Right kidney (tissue), 1 donor: ENCODE results near the gene PHGDH.

Source experiments
- DNase-seq: peaks from one replicate; pipeline ENCODE4 v3.0.0-alpha.2; 2016

The PHGDH gene

DNA sequence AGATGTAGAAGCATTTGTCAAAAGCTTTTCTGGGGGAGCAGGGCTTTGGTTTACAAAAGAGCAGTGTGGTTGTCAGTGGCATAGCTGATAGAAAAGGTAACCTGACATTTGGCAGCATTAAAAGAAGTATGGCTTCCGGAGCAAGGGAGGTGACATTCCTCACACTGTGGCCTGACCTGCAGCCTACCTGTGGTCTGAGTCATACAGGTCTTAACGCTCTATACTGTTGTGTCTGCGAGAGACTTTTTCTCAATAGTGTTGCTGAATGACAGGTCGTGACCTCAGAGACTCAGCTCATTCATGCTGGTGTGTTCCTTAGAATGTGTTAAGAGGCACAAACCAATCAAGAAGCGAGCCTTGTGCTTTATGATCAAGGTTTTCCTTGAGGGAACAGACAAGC is 19.3 kb downstream of the PHGDH start:
- no peak for DNase-seq

DNA sequence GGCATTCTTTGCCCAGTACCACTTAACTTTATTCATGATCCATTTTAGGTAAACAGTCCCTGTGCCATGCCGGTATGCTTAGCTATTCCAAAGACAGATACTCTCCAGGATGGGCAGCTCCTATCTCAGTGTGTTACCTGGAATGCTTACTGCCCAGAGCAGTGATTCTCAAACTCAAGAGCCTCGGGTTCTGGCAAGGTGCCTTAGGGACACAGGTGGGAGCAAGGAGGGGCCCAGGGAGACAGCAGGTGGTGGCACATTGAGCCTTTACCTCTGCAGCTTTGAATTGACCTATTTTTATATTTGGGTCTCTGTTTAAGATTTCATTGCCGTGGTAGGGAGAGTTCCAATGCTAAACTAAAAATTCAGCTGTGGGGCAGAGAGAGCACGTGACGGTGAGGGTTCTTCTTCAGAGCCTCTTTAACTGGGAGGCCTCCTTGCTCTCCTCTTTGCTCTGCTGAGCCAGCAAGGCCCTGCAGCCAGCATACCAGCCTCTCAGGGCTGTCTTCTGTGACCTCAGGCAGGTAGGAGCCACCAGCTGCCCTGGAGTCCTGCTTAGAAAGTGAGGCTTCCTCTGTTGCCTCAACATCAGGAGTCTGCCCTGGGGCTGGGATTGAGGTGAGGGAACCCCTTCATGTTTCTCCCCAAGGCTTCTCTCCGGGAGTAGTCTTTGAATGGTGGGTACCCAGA is 20.2 kb downstream of the PHGDH start:
- DNase-seq, result no peak

- no peak for DNase-seq
These were observed 20.9 kb downstream of the PHGDH start for GRCh38 chr1:119732465-119733168.

- no peak for DNase-seq
These were observed 22.0 kb downstream of the PHGDH start for GRCh38 chr1:119733754-119734153.

DNA sequence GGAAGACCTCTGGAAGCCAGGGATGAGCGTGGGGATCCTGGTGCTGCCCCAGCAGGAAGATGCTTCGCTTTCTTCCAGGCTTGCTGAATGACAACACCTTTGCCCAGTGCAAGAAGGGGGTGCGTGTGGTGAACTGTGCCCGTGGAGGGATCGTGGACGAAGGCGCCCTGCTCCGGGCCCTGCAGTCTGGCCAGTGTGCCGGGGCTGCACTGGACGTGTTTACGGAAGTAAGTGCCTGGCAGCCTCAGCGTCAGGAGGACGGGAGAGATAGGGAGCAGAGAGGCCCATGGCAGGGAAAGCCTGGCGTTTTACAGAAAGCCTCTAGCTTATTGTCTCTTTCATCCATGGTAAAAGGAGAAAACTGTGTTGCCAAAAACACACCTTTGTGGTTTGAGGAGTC is 23.5 kb downstream of the PHGDH start:
- DNase-seq, result no peak

DNA sequence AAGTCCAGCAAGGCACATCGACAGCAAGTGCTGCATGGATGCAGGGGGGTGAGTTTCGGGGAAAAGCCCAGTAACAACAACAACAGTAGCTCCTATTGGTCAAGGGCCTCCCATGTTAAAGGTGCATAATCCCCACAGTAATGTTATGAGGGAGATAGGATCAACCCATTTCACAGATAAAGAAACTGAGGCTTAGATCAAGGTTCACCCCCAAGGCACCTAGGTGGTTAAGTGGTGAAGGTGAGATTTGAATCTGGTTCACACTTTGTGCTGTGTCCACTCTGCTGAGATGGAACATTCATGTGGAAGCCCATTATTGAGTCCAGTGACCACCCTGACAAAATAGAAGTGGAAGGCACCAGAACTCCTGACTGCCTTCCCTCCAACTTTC is 24.9 kb downstream of the PHGDH start:
- DNase-seq, result no peak

- no peak for DNase-seq
These were observed 25.4 kb downstream of the PHGDH start for GRCh38 chr1:119737040-119737682.

DNA sequence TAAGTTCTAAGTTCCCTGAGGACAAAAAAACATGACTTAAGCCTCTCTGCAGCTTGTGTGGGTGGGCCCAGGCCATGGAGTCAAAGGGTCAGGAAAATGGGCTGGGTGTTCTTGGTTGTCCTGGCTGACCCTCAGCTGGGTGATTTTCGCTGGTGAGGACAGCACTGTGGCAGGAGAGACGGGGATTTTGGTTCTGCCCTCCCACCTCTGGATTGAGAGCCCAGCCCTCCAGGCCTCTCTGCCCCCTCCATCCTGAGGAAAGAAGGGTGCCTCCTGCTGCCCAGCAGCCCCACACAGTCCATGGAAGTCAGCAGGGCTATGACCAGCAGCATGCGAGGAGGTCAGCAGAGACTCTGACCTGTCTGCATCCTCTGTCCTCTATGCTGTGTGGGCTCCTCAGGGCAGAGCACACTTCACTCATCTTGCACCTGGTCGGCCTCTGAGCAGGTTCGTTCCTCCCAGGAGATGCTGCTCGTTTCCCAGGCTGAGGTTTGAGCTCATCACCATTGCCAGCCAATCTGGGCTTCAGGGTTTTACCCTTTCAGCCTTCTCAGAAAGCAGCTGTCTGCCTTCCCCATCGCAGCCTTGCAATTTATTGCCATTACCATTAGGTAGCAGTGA is 26.5 kb downstream of the PHGDH start:
- DNase-seq, result no peak

GRCh38 chr1:119739150-119739549 is 27.4 kb downstream of the PHGDH start:
- no peak for DNase-seq

- no peak for DNase-seq
These were observed 28.5 kb downstream of the PHGDH start for GRCh38 chr1:119740261-119740660.

DNA sequence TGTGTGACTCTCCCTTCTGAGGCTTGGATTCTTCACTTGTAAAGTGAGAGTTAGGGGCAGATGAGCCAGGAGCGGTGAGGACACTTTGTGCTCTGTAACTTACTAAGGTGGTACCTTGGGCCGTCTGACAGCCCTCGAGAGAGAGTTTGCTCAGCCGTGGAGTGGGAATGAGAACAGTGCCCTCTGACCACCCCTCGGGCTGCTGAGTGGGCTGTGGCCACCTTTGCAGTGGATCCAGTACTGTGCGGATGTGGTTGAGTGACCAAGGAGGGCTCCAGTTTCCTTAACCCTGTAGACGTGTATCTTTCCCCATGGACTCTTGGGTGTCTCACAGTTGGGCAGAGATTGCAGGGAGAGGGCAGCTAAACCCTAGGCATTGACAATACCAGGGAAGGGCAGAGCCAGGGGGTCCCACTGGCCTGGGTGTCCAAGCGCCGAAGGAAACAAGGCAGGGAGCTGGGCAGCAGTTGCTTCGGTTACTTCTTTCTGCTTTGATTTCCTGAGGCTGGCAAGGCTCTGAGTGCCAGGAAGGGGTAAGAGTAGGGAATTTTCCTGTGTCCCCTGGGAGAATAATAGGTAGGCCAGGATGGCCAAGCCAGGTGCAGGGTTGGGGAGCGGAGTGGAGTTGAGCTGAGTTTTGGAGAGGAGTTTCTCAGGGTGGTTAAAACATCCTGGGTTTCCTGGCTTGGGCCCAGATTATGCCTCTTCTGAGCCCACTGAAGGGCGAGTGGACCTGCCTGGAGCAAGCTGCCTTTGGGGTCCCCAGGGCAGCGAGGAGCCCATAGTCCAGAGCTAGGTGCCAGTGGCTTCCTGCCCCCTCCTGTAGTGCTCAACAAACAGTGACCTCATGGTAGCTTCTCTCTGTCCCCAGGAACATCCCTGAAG is 29.4 kb downstream of the PHGDH start:
- DNase-seq, result no peak

- no peak for DNase-seq
These were observed 30.5 kb downstream of the PHGDH start for GRCh38 chr1:119742202-119742601.

GRCh38 chr1:119742677-119743076 is 30.9 kb downstream of the PHGDH start:
- DNase-seq, result no peak

DNA sequence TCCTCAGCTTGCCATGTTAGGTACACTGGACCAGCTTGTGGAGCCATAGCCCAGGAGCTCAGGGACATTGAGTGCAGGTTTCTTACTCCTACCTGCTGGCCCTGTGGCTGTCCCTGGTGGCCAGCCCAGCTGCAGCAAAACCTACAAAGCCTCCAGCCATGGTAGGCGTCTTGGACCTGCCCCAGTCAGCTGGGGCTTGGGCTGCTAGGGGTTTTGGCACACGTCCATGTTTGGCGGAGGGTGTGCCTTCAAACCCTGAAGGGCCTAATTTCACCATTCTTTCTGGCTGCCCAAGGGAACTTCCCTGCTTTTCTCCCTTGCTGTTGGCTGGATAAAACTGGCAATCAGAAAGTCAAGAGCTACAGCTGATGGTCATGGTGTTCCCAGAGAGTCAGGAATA is 31.6 kb downstream of the PHGDH start:
- DNase-seq, result no peak

DNA sequence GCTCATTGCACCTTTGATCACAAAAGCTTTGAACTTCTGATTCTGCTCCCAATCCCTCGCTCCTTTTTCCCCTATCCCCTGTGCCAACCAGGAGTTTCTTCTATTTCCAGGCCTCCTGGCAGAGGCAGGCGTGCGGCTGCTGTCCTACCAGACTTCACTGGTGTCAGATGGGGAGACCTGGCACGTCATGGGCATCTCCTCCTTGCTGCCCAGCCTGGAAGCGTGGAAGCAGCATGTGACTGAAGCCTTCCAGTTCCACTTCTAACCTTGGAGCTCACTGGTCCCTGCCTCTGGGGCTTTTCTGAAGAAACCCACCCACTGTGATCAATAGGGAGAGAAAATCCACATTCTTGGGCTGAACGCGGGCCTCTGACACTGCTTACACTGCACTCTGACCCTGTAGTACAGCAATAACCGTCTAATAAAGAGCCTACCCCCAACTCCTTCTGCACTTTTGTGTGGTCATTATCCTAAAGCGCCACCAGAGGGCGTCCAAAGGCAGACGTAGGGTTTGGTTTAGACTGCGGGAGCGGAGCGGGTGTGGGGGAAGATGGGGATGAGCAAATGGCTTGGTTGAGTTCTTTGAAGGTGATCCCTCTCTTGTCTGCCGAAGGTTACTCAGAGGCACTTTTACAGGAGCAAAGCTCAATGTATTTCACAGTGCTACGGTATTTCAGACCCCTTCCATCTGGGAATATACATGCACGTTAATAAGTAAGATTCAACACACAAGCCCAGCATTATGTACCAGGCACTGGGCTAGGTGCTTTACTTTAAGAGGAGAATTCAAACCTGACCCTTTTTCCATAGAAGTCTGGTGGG is 32.3 kb downstream of the PHGDH start:
- DNase-seq, result peak; percentile 59

GRCh38 chr1:119744598-119744942 is 32.8 kb downstream of the PHGDH start:
- DNase-seq, result no peak

- no peak for DNase-seq
These were observed 33.3 kb downstream of the PHGDH start for GRCh38 chr1:119745034-119745433.

DNA sequence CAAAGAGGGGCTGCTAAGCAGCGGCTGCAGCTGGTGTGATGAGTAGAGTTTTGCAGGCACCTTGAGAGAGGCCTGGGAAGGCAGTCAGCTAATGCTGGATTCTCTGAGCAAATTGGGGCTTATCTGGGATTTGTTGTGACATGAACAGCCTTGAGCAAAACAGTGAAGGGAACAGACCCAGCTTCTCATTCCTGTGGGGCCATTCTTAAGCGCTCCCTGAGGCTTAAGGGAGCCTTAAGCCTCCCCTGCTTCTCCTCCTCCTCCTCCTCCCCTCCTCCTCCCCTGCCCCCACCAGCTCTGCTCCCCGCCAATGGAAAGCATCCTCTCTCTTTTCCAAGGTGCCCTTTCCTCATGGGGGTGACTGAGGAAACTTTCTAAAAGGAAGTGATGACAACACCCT is 35.7 kb downstream of the PHGDH start:
- no peak for DNase-seq

DNA sequence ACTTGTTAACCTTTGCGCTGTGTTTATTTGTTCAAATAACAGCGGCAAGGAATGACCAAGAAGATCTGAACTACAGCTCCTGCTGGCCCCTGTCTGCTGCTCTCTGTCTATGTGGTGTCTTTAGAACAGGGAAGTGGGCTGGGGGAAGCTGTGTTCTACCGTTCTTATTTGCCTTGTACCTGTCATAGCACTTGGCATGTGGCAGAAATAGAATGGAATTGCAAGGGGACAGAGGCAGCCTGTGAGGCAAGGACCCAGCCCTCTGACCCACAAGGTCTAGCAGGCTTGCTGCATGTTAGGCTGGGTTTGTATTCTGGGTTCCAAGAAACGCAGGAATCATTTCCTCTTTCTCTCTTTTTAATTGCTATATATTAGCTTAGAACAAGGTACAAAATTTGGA is 36.3 kb downstream of the PHGDH start:
- DNase-seq, result no peak

DNA sequence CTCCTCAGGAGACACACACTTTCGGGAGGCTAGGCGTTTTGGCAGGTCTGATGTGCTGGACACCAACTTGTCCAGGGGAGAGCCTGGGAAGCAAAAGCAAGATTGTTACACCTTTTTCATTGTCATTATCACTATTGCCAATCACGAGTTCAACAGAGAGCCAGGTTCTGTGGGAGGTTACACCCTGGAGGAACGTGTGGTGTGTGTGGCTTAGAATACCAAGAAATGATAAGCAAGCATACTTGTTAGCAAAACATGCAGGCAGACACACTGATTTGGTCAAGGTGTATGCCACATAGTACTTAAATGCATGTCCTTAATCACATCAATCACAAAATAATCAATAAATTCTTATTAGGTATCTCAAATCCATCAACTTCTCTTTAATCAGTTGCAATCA is 40.9 kb downstream of the PHGDH start:
- DNase-seq, result no peak

- no peak for DNase-seq
These were observed 46.9 kb downstream of the PHGDH start for GRCh38 chr1:119758584-119758983.

- no peak for DNase-seq
These were observed 50.7 kb downstream of the PHGDH start for GRCh38 chr1:119762409-119762808.
